ENCODE data around the gene C3AR1.
"Not testable (repeated sequence)": the region's sequence is repeated elsewhere in the genome, so short reads cannot be mapped to it uniquely, and the experiment has no call there.

C3AR1 gene

DNA sequence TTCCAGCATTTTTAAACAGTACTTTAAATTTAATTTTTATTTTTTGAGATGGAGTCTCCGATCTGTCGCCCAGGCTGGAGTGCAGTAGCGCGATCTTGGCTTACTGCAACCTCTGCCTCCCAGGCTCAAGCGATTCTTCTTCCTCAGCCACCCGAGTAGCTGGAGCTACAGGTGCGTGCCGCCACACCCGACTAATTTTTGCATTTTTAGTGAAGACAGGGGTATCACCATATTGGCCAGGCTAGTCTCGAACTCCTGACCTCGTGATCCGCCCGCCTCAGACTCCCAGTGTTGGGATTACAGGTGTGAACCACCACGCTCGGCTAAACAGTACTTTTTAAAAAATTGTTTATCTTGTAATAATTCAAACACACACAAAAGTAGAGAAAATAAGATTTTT lies 37.9 kb downstream of the C3AR1 start:
- DNase-seq (ENCODE audit: low read depth) = no peak
- H3K4me3 ChIP-seq (ENCODE audit: low read depth, low read length) = no peak overlapping the region
- TF ChIP-seq, protein P1, sequence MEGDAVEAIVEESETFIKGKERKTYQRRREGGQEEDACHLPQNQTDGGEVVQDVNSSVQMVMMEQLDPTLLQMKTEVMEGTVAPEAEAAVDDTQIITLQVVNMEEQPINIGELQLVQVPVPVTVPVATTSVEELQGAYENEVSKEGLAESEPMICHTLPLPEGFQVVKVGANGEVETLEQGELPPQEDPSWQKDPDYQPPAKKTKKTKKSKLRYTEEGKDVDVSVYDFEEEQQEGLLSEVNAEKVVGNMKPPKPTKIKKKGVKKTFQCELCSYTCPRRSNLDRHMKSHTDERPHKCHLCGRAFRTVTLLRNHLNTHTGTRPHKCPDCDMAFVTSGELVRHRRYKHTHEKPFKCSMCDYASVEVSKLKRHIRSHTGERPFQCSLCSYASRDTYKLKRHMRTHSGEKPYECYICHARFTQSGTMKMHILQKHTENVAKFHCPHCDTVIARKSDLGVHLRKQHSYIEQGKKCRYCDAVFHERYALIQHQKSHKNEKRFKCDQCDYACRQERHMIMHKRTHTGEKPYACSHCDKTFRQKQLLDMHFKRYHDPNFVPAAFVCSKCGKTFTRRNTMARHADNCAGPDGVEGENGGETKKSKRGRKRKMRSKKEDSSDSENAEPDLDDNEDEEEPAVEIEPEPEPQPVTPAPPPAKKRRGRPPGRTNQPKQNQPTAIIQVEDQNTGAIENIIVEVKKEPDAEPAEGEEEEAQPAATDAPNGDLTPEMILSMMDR (IDR thresholded peaks at IDR 0.05; ENCODE audit: low read depth, low read length, missing control alignments) = no peak

DNA sequence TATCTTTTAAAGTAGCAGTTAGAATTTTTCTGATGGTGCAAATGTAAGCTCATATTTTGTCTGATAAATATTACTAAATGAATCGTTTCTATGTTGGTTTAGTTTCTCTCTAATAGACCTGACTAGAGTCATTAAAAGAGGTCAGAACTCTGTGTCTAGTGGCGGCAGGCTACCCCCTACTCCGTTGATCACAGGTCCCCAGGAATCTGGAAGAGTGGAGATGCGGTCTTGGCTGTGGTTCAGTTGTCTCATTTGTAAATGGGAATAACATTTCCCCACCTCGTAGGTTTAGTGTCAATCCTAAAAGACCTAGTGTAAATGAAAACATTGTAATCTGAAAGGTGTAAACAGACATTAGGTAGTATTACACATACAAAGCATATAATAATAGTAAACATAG lies 38.3 kb downstream of the C3AR1 start:
- H3K4me3 ChIP-seq (ENCODE audit: low read depth, low read length) = no peak overlapping the region
- DNase-seq (ENCODE audit: low read depth) = no peak
- TF ChIP-seq, protein P1 (IDR thresholded peaks at IDR 0.05; ENCODE audit: low read depth, low read length, missing control alignments) = no peak

DNA sequence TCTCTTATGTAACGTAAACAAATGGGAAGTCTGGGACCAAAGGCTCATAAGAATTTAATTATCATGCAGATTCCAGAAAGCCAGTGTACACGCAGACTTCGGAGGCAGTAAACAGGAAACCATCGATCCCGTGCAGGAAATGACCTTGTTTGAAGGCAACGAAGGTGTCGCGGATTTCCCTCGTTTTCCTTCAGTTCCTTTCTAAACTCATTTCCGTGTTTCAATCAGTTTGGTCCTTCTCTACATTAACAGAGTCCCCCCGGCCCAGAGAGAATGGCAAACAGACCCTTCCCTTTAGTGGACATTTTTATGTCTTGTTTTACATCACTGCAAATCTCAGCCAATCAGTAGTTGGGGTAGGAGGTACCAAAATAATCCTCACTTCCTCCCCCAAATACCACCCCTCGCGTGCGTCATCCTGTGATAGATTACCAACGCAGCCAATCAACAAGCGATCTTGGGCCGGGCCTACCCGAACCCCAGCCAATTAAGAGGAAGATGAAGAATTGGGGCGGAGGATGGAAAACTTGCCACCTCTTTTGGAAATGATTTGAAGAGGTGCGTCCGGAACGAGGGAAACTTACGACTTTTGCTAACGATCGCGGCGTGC lies 39.8 kb downstream of the C3AR1 start:
- H3K4me3 ChIP-seq (ENCODE audit: low read depth, low read length) = peak overlapping the region; percentile 79
- DNase-seq (ENCODE audit: low read depth) = peak; percentile 98
- TF ChIP-seq, protein P1 (IDR thresholded peaks at IDR 0.05; ENCODE audit: low read depth, low read length, missing control alignments) = no peak

DNA sequence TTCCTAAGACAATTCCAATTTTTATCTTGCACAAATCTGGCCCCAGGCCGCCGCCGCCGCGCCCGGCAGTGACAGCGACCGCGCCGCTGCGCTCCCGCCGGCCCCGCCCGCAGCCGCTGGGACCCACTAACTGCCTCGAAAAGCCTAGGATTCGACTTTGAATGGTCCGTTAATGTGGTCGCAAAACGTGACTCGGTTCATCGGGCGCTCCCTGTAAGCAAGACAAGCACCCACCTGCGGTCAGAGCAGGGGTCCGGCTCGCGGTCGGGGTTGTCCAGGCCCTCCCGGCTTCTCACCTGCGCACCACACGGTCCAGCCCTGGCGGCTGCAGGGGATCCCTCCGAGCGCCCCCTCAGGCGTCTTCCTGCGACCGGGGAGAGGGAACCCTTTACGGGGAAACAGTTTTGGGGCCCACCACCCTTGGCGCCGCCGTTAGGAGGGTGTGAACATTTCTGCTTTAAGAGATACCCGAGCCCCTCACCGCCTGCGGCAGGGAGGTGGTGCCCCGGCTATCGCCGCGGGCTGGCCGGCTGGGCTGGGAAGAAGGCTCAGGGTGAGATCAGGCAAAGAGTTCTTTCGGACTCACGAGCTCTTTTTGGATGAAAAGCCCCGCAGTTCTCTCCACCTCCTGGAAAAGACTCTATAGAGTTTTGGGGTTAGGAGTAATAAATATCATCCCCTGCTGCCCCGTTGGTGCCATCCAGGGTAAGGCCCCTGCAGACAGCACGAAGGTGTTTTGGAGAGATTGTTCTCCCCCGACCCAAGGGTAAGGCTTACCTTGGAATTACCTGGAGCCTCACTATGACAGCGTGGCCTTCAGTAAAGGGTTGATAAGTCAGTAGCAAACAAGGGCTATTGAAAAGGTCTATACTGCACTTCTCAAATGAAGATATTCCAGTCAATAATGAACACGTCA lies 47.2 kb downstream of the C3AR1 start:
- H3K4me3 ChIP-seq (ENCODE audit: low read depth, low read length) = no peak overlapping the region
- TF ChIP-seq, protein P1 (IDR thresholded peaks at IDR 0.05; ENCODE audit: low read depth, low read length, missing control alignments) = no peak
- DNase-seq (ENCODE audit: low read depth) = no peak

DNA sequence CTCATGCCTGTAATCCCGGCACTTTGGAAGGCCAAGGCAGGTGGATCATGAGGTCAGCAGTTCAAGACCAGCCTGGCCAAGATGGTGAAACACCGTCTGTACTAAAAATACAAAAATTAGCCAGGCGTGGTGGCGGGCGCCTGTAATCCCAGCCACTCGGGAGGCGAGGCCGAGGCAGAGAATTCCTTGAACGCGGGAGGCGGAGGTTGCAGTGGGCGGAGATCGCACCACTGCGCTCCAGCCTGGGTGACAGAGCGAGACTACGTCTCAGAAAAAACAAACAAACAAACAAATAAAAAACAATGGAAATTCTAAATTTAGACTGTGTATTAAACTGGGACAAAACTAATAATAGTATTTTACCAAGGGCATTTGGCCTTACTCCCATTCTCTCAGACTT lies 47.9 kb downstream of the C3AR1 start:
- DNase-seq (ENCODE audit: low read depth); H3K4me3 ChIP-seq (ENCODE audit: low read depth, low read length): not testable (repeated sequence)

DNA sequence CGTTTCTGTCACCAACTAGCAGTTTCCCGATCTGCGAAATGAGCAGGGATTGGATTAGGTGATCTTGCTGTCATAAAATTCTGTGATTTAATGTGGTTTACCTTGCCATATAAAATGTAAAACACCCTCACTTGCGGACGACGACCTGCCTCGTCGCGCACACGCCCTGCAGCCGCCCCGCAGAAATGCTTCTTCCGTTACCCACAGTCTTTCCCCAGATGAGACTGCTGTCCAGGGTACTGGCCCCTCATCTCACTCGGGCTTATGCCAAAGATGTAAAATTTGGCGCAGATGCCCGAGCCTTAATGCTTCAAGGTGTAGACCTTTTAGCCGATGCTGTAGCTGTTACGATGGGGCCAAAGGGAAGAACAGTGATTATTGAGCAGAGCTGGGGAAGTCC lies 51.3 kb downstream of the C3AR1 start:
- H3K4me3 ChIP-seq (ENCODE audit: low read depth, low read length) = no peak overlapping the region
- TF ChIP-seq, protein P1 (IDR thresholded peaks at IDR 0.05; ENCODE audit: low read depth, low read length, missing control alignments) = no peak
- DNase-seq (ENCODE audit: low read depth) = no peak

DNA sequence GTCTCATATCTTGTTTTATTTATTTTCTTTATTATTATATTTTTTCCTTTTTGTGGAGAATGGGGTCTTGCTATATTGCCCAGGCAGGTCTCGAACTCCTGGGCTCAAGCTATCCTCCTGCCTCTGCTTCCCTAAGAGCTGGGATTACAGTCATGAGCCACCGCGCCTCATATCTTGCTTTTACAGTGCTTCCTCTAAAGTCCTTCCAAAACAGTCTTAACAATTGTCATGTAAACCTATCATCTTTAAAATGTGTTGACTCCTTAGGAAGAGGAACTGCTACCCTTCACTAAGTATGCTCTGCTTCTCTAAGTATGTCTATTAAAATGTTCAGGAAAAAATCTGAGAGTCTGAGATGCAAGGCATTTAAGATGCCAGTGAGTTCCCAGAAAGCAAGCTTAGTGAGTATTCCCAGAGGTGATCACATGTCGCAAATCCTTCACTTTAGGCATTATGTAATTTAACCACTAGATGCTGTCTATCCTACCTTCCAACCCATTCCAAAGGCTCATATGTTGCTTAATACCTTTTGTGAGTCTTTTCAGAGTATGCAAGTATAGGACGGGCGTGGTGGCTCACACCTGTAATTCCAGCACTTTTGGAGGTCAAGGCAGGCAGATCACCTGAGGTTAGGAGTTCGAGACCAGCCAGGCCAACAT lies 53.4 kb downstream of the C3AR1 start:
- no peak for DNase-seq (ENCODE audit: low read depth)
- TF ChIP-seq, protein P1 (IDR thresholded peaks at IDR 0.05; ENCODE audit: low read depth, low read length, missing control alignments) = no peak
- H3K4me3 ChIP-seq (ENCODE audit: low read depth, low read length) = no peak overlapping the region

Measured in GM12864 (cell line).